Stimulated activated CD4-positive, alpha-beta T cell treated with anti-CD3 and anti-CD28 coated beads, Interleukin-12 subunit alpha, Interleukin-12 subunit beta, amount 100 ng/mL, for 4 hours (primary cell): ENCODE results near the gene ABCC1.
"Not testable (repeated sequence)": the region's sequence is repeated elsewhere in the genome, so short reads cannot be mapped to it uniquely, and the experiment has no call there.

Experiments
- DNase-seq: peaks from one replicate; pipeline ENCODE4 v3.0.0-alpha.2; 2020

The ABCC1 gene

GRCh38 chr16:16092925-16093627, 143.7 kb downstream of the ABCC1 start:
- no peak for DNase-seq

- no peak for DNase-seq
Observed at GRCh38 chr16:16093628-16094332, 144.4 kb downstream of the ABCC1 start.

- DNase-seq: no peak
Observed at GRCh38 chr16:16095646-16096045, 146.2 kb downstream of the ABCC1 start.

- DNase-seq: no peak
Observed at GRCh38 chr16:16096121-16096857, 146.9 kb downstream of the ABCC1 start.

- DNase-seq: no peak
Observed at GRCh38 chr16:16096858-16097213, 147.4 kb downstream of the ABCC1 start.

GRCh38 chr16:16099320-16099719, 149.9 kb downstream of the ABCC1 start:
- DNase-seq: no peak

GRCh38 chr16:16100631-16101030, 151.2 kb downstream of the ABCC1 start:
- DNase-seq: no peak

- DNase-seq: no peak
Observed at GRCh38 chr16:16101585-16101984, 152.2 kb downstream of the ABCC1 start.

- no peak for DNase-seq
Observed at GRCh38 chr16:16102738-16103137, 153.3 kb downstream of the ABCC1 start.

- not testable (repeated sequence) for DNase-seq
Observed at GRCh38 chr16:16104132-16104803, 154.9 kb downstream of the ABCC1 start.

GRCh38 chr16:16104804-16105141, 155.4 kb downstream of the ABCC1 start:
- DNase-seq: not testable (repeated sequence)

- no peak for DNase-seq
Observed at GRCh38 chr16:16105646-16106045, 156.2 kb downstream of the ABCC1 start.

- DNase-seq: no peak
Observed at GRCh38 chr16:16106466-16106865, 157.1 kb downstream of the ABCC1 start.

GRCh38 chr16:16107839-16108238, 158.4 kb downstream of the ABCC1 start:
- DNase-seq: no peak

- no peak for DNase-seq
Observed at GRCh38 chr16:16108759-16109158, 159.3 kb downstream of the ABCC1 start.

GRCh38 chr16:16109453-16110110, 160.2 kb downstream of the ABCC1 start:
- DNase-seq: no peak

GRCh38 chr16:16110111-16110490, 160.7 kb downstream of the ABCC1 start:
- DNase-seq: no peak

- no peak for DNase-seq
Observed at GRCh38 chr16:16111639-16112038, 162.2 kb downstream of the ABCC1 start.

GRCh38 chr16:16112450-16113053, 163.1 kb downstream of the ABCC1 start:
- no peak for DNase-seq

GRCh38 chr16:16113076-16113475, 163.7 kb downstream of the ABCC1 start:
- DNase-seq: no peak

- DNase-seq: no peak
Observed at GRCh38 chr16:16116841-16117240, 167.4 kb downstream of the ABCC1 start.

- no peak for DNase-seq
Observed at GRCh38 chr16:16118337-16118736, 168.9 kb downstream of the ABCC1 start.

- DNase-seq: no peak
Observed at GRCh38 chr16:16120044-16120381, 170.6 kb downstream of the ABCC1 start.
